ENCODE measurements around the gene TMEM175.
A peak's percentile ranks its signal among the peaks of the same experiment; 100 is the strongest.
"Not testable (repeated sequence)": the region's sequence is repeated elsewhere in the genome, so short reads cannot be mapped to it uniquely, and the experiment has no call there.

TMEM175 gene

GRCh38 chr4:989722-990471 lies 57.6 kb downstream of the TMEM175 start:
- no peak for DNase-seq (ENCODE audit: low read depth, low spot score)

GRCh38 chr4:990746-991367 lies 58.6 kb downstream of the TMEM175 start:
- DNase-seq (ENCODE audit: low read depth, low spot score) = no peak

- no peak for DNase-seq (ENCODE audit: low read depth, low spot score)
Observed at GRCh38 chr4:991451-992296, 59.4 kb downstream of the TMEM175 start.

GRCh38 chr4:992297-993110 lies 60.2 kb downstream of the TMEM175 start:
- DNase-seq (ENCODE audit: low read depth, low spot score) = no peak

GRCh38 chr4:993111-994029 lies 61.1 kb downstream of the TMEM175 start, which contains the start of gene SLC26A1:
SLC26A1 (minus strand) TSS chr4:993404; CDS start chr4:991703, 1,701 bp downstream.
- DNase-seq (ENCODE audit: low read depth, low spot score) = no peak

GRCh38 chr4:995311-996026 lies 63.2 kb downstream of the TMEM175 start:
- DNase-seq (ENCODE audit: low read depth, low spot score) = no peak

- DNase-seq (ENCODE audit: low read depth, low spot score) = no peak
Observed at GRCh38 chr4:996030-996996, 64.1 kb downstream of the TMEM175 start.

- no peak for DNase-seq (ENCODE audit: low read depth, low spot score)
Observed at GRCh38 chr4:996997-997374, 64.7 kb downstream of the TMEM175 start.

- peak; percentile 45 for DNase-seq (ENCODE audit: low read depth, low spot score)
Observed at GRCh38 chr4:997375-998071, 65.3 kb downstream of the TMEM175 start.

GRCh38 chr4:998096-998691 lies 65.9 kb downstream of the TMEM175 start:
- DNase-seq (ENCODE audit: low read depth, low spot score) = no peak

- DNase-seq (ENCODE audit: low read depth, low spot score) = not testable (repeated sequence)
Observed at GRCh38 chr4:999240-999863, 67.1 kb downstream of the TMEM175 start.

GRCh38 chr4:999882-1000425 lies 67.7 kb downstream of the TMEM175 start:
- no peak for DNase-seq (ENCODE audit: low read depth, low spot score)

GRCh38 chr4:1000686-1001260 lies 68.5 kb downstream of the TMEM175 start:
- DNase-seq (ENCODE audit: low read depth, low spot score) = no peak

- no peak for DNase-seq (ENCODE audit: low read depth, low spot score)
Observed at GRCh38 chr4:1001561-1002130, 69.4 kb downstream of the TMEM175 start.

- no peak for DNase-seq (ENCODE audit: low read depth, low spot score)
Observed at GRCh38 chr4:1002131-1002630, 69.9 kb downstream of the TMEM175 start.
